Activated T-cell treated with anti-CD3 and anti-CD28 coated beads, Interleukin-2, amount 50 U/mL, for 1 hour (primary cell): ENCODE results near the gene MAX.

Source experiments
- DNase-seq: peaks from one replicate; pipeline ENCODE4 v3.0.0-alpha.2; 2020

MAX gene

DNA sequence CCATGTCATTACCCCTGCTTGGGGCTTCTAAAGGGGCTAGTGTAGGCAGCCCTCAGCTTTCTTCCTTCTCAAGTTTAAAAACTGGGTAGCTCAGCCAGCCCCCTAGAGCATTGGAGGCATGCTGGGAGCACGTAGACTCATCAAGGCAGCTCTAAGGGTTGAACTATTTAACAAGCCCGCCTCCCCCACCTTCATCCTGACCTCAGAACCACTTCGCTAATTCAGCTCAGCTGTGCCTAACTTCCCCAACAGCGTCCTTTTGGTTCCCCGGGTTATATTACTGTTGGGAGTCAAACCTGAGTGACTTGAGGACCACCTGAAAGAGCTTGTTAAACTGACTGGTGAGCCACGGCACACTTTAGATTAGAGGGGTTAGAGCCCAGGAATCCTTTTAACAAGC lies 30.1 kb downstream of the MAX start:
- DNase-seq: no peak

DNA sequence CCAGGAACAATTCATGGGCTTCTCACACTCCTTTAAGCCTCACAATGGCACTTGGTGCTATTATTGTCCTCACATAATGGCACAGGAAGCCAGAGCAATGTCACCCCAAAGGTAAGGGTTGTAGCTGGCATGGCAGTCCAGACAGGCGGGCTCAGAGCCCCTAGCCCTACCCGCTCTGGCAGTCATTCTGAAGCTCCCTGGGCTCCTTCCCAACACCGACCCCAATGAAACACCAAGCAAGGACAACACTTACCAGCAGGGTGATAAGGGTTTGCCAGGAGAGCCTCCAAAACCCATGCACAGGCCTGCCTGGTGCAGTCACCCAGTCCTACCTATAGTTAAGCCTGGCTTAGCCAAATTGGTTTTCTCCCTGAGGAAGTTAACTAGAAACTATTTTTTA lies 30.8 kb downstream of the MAX start:
- DNase-seq: no peak

DNA sequence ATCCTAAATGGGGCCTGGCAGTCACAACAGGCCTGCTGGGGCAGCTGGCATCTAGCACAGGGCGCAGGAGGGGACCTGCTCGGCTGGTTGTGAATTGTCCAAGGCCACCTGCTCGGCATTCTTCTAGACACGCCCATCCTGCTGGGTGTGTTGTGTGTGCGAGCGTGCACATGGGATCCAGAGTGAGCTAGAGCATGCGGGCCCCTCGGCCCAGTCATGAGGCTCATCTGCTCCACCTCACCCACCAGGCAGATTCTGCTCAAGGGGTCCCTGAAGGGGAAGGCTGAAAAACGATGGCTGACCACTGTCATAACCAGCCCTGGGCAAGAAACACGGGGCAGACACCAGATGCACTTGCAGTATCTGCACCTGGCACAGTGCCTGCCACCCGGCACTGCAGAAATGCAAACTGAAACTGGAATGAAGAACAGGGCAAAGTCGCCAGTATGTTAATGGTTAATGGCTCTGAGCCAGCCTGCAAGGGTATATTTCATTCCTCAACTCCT lies 31.8 kb downstream of the MAX start:
- no peak for DNase-seq

DNA sequence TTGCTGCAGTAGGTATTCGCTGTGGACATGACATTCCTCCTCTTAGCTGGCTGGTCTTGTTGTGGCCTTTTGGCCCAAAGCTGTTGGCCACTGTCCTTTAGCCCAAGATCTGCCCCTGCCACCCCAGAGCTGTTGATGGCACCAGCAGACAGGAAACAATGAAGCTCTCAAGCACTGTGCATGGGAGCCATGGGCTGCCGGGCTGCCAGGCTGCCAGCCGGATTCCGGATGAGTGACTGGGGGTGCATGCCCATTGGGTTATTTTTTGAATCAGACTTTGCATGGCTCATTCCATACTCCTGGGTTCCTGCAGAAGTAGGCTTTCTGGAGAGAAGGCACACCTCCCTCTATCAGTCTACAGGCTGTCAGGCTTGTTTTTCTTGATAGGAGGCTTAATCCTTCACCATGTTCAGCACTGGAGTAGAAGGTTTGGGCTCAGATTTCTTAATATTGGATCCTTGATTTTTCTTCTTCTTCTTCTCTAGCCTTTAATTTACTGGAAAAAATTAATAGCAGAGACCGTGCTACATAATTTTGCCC lies 32.4 kb downstream of the MAX start:
- DNase-seq: no peak

DNA sequence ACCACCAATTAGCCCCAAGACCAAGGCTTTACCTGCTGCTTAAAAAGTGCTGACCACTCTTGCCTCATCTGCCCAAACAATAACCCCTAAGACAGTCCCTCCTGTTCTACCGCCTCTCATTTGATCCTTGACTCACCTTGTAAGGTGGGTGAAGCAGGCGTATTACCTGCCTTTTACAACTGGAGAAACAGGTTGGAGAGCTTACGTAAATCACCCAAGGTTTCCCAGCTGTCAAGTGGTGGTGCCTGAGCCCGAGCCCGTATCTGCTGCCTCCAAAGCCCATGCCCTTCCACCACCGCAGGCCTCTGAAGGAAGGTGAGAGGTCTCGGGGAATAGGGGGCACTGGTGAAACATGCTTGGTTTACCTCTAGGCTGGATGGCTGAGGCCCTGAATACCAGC lies 36.6 kb downstream of the MAX start:
- DNase-seq: no peak

DNA sequence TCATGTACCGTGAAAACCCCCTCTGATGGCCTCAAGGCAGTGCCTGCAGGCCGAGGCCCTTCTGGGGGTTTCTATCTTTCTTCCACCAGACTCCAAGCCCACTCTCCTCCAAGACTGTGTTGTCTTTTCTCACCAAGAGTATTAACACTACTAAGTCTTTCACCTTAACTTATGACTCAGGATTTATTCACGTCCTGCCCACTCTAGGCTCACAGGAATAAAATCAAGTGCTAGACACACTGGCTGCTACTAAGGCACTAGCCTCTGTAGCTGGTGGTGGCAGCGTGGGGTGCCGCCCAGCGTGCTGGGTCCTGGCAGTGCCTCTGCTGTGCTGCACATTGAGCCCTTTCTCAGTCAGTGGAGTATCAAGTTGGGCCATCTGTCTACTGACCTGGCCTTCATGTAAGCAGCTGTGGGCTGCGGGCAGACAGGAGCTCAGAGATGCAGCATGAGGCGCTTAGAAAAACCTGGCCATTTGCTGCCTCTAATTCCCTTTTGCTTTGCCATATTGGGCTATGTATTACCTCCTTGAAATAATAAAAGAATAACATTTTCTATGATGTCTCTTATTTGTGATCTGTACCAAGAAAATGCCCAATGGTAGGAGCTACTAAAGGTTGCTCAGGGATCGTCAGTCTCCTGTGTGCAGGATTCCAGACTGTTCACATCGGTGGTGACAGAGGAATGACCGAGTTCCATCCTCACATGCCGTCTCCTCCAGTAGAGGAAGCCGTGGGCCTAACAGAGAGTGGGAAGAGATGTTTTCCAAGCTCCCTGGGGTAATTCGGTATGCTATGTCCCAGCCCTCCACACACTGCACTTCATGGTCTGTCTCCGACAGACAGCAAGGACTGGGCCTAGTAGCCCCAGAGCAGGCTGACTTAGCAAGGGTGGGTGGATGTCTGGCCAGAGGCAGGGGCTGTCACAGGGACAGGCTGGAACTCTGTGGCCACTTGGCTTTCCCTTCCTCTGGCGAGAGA lies 39.9 kb downstream of the MAX start:
- no peak for DNase-seq

DNA sequence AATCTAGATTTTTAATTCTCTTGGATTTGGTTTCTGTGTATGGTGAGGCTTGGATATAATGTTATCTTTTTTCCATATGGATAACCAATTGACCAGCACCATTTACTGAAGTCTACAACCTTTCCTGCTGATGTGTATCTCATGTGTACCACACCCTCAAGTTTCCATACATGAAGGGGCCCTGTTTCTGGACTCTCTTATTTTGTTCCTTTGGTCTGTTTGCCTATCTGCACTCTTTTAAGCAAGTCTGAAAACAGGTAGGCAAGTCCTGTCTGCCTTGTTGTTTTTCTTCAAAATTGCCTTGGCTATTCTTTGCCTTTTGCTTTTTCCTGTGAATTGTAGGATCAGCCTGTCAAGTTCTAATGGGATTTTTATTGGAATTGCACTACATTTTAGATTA lies 44.6 kb downstream of the MAX start:
- DNase-seq: no peak

DNA sequence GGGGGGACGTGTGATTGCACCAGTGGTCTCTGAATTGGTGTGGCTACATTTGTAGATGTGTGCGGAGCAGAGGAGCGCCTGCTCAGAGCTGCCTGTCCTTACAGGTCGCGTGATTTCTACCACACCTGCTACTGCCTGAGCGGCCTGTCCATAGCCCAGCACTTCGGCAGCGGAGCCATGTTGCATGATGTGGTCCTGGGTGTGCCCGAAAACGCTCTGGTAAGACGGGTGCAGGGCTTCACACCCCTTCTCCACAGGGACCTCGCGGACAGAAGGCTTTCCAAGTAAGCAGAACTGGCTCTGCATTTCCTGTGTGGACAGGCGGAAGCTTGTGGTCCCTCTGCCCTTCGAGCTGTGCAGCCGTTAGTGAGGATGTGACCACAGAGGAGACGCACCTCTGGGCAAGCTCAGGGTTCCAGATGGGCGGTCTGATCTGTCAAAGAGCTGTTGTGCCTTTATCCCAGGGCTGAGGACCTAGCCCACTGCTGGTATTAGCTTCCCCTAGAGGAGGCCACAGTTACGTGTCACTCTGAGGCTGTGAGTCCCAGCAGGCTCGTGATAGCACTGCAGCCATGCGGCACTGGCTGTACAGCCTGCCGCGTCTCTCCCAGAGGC lies 47.7 kb downstream of the MAX start:
- no peak for DNase-seq

DNA sequence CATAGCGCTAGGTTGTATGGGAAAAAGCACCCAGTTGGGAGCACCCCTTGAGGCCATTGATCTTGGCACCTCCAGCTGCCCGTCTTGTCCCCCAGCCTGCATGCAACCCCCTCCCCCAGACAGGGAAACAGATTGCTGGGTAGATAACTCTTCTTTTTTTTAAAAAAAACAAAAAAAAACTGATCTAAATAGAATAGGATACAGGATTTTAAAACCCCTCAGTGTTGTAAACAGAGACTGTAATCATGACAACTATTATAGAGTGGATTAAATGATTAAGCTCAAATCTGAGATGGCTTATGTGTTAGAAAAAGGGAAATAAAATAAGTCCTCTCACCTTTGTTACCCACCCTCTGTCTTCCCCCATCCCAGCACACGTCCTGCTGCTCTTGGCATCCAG lies 48.9 kb downstream of the MAX start:
- no peak for DNase-seq

DNA sequence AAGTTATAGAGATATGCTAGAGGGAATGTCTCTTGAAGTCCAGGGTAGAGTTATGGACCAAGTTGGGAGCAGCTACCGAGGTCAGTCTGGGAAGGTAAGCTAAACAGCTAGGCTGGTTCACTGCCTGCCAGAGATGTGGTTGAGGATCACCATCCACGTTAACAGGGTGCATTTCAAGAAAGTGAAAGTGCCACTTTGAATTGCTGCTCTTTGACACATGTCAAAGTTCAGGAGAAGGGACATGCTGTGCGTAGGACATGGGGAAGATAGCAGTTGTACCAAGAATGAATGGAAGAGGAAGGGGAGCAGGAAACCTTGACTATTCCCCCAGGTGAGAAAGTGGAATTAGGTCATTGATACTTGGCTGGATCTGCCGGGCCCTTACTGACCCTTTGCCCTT lies 49.5 kb downstream of the MAX start:
- DNase-seq: no peak

DNA sequence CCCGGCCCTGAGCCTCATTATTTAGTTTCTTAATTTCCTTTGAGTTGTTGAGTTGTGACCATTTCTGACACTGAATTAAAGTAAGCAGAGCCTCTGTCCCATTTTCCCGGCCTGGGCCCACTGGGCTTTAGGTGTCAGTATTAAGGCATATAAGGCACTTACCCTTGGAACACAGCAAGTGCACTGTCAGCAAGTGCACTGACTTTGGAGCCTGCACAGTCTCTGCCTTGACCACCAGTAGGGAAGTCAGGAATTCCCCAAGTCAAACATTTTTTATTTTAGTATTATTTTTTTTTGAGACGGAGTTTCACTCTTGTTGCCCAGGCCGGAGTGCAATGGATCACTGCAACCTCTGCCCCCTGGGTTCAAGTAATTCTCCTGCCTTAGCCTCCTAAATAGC lies 56.6 kb downstream of the MAX start:
- no peak for DNase-seq

DNA sequence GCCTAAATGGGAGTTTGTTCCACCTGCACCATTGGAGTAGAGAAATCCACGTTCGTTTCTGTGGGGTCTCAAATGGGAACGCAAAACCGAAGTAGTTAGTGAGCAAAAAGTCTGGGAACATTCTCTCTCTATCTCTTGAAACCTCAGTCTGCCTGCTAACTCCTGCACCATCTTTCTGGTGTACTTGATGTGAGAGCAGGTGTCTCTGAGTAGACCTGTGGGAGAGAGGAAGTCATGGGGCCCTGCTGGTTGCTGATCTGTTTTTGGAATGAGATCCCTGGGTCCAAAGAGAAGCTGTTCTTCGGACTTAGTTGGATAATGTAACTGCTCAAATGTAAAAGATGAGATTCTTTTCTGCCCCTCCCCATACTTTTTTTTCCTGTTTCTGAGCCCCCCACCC lies 57.3 kb downstream of the MAX start:
- no peak for DNase-seq

DNA sequence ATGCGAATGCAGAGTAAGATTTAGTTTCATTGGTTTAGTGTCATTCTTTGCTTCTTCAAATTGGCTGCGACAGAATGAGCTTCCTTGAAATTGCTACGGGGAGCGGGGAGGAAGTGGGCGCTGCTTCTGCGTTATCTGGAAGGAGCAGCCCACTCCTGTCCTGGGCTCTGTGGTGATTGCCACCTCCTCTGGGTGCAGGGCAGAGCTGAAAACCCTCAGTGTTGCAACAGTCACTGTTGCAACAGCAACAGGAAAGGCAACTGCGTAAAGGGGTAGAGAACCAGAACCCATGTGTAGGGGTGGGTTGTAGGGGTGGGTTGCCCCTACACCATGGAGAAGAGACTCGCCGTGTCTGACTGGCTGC lies 57.7 kb downstream of the MAX start:
- no peak for DNase-seq

DNA sequence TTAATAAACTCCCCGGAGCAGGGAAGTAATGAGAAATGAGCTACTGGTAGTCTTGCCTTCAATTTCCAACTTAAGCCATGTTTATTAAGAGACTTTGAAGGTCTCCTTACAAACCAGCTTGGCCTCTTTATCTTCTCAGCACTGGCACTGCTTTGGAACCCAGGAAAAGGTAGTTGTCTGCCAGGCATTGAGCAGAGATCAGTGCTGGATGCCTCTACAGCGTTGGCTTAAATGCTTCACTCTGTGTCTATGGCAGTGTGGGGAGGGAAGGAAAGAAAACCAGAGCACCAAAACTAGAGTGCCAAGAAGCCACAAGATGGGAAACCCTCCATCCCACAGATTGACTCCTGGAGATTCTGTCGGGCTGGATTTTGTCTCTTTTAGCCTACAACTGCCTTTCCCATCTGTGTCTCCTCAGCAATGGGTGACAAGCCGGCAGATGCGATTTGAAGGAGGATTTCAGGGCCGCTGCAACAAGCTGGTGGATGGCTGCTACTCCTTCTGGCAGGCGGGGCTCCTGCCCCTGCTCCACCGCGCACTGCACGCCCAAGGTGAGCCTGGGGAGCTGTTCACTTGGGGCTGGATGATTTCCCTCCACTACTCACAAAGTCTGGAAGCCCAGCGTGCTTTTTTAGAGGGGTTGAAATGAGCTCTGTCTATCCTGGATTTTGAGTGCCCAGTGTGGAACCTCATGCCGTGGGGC lies 58.3 kb downstream of the MAX start:
- no peak for DNase-seq

DNA sequence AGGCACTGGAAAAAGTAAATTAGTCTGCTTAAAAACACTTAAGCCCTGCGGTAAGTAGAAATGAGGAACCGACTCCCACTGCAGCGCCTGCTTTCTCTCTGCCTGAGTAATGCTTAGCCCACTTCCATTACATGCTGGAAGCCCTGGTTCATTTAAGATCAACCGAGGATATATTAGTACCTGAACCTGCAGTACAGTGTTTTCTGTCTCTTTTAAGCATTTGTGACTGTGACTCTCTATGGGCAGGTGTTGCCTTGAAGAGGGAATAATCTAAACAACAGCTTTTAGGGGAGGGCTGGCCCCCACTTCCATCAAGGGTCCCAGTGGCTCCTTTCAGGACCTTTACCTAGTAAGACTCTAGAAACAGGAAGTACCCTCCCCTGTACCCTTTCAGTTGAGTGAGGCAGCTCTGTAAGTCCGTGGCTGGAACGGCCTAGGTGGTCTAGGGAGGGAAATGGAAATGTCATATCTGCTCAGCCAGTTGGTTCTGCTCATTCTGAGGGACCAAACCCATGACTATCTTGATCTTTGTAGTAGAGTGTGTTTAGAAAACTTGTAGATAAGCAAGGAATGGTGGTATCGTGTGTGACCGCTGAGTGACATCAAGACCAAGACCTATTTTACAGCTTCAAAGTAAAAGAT lies 59.5 kb downstream of the MAX start:
- no peak for DNase-seq

DNA sequence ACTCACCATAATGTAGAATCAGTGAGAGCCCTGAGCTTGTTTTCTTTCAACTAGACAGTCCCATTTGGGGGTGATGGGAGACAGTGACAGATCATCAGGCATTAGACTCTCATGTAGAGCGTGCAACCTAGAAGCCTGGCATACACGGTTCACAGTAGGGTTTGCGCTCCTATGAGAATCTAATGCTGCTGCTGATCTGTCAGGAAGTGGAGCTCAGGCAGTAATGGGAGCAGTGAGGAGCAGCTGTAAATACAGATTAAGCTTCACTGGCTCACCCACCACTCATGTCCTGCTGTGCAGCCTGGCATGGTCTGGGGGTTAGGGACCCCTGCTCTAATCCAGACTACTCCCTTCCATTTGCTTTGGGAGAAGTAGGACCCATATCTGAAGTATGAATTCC lies 60.0 kb downstream of the MAX start:
- DNase-seq: no peak

DNA sequence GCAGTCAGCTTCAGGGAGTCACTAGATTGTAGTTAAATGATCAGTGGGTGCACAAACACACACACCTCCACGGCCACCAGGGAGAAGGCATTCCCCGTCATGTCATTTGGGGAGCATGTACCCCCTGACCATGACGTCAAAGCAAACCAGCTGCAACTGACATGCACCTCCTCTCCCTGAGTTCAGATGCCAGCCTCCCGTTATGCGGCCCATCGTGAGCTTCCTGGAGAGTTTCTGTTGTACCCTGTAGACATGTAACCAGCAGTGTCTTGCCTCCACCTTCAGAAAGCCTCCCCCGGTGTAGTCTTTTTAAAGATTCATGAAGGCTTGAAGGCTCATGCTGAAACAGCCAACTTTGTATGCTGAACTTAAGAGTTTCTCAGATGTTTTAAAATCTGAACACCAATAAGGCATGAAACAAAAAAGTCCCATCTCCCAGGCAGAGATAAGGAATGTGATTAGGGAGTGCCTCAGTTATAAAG lies 60.8 kb downstream of the MAX start:
- DNase-seq: no peak

DNA sequence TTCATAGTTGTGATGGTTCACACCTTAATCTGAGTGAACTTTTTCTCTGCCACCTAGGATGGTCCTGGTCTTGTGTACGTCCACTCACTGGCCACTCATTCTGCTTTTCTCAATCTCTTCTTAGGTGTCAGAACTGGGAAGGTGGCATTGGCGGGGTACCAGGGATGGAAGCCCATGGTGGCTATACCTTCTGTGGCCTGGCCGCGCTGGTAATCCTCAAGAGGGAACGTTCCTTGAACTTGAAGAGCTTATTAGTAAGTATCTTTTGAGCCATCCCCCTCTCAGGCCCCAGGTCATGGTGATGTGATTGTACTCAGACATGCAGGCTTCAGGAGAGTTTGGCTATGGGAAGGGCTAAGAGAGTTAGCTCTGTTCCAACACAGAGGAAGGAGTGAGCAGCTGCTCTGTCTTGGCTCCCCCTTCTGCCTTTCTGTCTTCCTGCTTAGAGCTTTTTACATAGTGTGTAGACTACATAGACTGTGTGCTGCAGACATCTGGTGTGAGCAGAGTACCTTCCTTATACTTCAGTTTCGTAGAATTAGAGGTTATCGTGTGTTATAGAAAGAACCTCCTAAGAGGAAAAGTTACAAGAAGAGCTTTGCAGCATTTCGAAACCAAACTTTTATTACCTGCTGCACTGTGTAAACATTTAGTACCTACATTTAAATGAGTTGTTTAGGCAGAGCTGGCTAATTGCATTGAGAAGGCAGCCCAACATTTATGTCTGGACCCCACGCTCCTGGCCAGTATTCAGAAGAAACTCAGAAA lies 61.5 kb downstream of the MAX start:
- no peak for DNase-seq

DNA sequence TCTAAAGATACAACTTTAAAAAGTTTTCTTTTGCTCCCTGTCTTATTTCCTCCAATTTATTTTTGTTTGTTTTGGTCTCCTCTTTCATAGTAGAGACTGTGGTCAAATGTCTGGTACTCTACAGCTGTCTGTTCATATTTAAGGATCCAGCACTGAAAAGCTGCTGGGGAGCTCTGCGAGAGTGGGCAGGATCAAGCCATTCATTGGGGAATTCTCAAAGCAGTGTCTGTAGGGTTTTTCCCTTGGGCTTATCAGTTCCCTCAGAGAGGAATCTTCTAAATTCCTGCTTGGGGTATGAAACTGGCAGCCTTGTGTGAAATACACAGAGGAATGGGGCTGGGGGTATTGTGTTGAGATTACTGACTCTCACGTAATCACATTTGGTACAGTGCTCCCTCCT lies 63.4 kb downstream of the MAX start:
- no peak for DNase-seq

DNA sequence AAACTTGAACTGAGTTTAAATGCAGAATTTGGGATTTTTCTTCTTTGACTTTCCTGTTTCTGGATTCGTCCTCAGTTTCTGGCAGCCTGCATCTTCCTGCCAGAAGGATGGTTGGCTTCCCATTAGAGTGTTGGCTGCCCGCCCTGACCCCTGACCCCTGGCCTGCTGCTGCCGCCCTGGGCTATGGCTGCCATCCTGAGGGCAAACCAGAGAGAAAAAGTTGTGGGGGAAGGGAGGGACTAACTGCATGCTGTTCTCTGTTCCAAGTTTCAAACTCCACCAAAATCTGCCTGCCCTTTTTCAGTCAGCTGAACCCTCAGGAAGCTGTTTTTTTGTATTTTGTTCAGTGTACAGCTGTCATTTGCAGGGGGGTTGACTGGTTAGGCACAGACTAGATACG lies 67.3 kb downstream of the MAX start:
- no peak for DNase-seq

DNA sequence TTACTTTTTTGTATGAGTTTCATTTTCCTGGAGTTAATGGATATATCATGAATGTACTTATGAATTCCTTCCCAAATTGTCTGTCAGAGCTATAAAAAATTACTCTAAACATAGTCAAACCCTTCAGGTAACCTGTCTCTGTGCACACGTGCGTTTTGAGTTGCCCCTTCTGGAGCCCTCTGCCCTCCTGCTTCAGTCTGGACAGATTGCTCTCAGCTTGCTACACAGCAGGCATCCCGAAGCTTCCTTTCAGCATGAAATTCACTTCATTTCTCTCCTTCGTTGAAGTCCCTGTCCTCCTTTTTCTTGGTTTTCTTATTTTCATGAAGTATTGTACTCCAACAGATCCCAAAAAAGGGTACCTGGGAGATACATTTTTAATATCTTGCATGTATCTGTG lies 68.3 kb downstream of the MAX start:
- DNase-seq: no peak

DNA sequence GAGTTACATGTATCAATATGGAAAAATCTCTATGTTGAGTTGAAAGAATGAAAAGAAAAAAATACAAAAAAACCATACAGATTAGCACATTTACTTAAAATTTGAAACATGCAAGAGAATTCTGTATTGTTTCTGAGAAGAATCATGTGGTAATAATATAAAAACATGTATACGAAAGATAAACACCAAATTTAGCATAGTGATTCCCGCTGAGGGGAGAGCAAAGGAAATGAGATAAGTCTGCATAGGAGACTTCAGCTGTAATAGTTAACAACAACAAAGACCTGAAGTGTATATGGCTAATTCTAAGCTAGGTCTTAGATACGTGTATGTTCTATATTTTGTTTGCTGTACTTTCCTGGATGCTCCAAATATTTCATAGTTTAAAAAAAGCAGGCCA lies 69.1 kb downstream of the MAX start:
- no peak for DNase-seq
